ENCODE measurements around the gene CNR1.

- TF ChIP-seq EZH2 (IDR thresholded peaks at IDR 0.05) (no peak), POLR2AphosphoS5 (IDR thresholded peaks at IDR 0.05; ENCODE audit: borderline replicate concordance, low read depth, low read length) (no peak), FOXP2 (optimal IDR thresholded peaks at IDR 0.05; ENCODE audit: control extremely low read depth, extremely low read length, insufficient read depth) (no peak)
Measured at GRCh38 chr6:88211446-88211845, 45.3 kb upstream of the CNR1 start.
